ENCODE data around the gene DENND1A. TPM values are rescaled to one million over a fixed set of nuclear protein-coding genes. Genes with fewer than 3 reads are reported as not detected.
"Not testable (repeated sequence)": the region's sequence is repeated elsewhere in the genome, so short reads cannot be mapped to it uniquely, and the experiment has no call there.

Gene DENND1A, protein sequence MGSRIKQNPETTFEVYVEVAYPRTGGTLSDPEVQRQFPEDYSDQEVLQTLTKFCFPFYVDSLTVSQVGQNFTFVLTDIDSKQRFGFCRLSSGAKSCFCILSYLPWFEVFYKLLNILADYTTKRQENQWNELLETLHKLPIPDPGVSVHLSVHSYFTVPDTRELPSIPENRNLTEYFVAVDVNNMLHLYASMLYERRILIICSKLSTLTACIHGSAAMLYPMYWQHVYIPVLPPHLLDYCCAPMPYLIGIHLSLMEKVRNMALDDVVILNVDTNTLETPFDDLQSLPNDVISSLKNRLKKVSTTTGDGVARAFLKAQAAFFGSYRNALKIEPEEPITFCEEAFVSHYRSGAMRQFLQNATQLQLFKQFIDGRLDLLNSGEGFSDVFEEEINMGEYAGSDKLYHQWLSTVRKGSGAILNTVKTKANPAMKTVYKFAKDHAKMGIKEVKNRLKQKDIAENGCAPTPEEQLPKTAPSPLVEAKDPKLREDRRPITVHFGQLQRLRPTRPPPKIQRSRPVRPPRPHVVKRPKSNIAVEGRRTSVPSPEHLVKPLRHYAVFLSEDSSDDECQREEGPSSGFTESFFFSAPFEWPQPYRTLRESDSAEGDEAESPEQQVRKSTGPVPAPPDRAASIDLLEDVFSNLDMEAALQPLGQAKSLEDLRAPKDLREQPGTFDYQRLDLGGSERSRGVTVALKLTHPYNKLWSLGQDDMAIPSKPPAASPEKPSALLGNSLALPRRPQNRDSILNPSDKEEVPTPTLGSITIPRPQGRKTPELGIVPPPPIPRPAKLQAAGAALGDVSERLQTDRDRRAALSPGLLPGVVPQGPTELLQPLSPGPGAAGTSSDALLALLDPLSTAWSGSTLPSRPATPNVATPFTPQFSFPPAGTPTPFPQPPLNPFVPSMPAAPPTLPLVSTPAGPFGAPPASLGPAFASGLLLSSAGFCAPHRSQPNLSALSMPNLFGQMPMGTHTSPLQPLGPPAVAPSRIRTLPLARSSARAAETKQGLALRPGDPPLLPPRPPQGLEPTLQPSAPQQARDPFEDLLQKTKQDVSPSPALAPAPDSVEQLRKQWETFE
- total RNA-seq (10 to 100 TPM; 12.8 to 33.2 (median 14.8) TPM), polyA plus RNA-seq (10 to 100 TPM; 19.2 to 21.6 (median 19.7) TPM)

DNA sequence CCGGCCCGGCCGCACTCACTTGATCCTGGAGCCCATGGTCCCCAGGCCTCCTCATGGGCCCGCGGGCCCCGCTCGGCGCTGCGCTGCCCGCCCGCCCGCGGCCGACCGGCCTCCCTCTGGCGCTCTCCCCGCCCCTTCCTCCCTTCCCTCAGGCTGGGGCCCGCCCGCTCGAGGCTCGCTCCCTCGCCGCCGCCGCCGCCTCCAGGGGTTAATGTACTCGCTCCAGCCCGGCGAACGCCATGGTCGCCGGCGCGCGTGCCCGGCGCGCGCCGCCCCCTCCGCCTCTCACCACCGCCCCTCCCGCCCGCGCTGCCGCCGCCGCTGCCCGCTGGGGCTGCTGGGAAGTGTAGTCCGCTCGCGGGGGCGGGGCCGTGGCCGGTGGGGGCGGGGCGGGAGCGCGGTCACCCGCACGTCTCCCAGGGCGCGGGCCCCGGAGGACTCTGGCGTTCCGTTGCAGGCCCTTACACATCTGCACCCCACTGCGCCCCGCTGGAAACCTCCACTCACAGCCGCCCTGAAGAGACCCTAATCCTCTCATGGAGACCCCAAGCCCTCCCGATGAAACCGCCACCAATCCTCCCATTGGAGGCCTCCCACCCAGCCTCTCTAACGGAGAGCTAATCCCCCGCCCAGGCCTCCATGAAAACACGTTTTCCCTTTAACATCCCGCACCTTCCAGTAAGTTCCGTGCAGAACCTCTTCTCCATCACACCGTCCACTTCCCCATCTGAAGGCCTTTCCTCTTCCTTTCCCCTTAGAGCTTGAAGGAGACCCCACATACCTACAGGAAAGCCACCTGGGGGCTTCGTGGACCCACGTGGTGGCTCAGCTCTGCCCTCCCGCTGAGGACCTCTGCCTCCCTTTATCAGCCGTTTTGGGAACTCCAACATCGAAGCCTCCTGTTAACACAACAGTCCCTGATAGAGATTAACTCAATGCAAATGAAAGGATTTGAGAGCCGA, at the start of gene DENND1A:
Gene DENND1A, minus strand, starts transcription at position 257 of the 962 bp plus-strand sequence. Its CDS starts 221 bp downstream, at position 36.
- peak; percentile 94 for DNase-seq
- Histone ChIP-seq H3K27me3 (no peaks in the 10 kb centered on the region), H3K9me3 (no peaks in the 10 kb centered on the region), H3K4me1 (peaks cover 0 to 27% (median 25%) of the 10 kb centered on the region in 4 donors), H3K27ac (peak within 1 kb of the TSS; percentile 68 to 79 (median 74)), H3K4me3 (peak within 1 kb of the TSS; percentile 64 to 89 (median 80)), H3K36me3 (no peaks in the 10 kb centered on the region)
- intact Hi-C loops (cut with DNase I): no loop called here
- TF ChIP-seq EP300 (IDR thresholded peaks at IDR 0.05): no peak
- peak in 3 of 4 donors; percentile 38 to 51 (median 45) for TF ChIP-seq POLR2AphosphoS5 (IDR thresholded peaks at IDR 0.05)
- 8 to 10% methylated on average over 83 of the region's 83 CpGs for WGBS, 2 donors

DNA sequence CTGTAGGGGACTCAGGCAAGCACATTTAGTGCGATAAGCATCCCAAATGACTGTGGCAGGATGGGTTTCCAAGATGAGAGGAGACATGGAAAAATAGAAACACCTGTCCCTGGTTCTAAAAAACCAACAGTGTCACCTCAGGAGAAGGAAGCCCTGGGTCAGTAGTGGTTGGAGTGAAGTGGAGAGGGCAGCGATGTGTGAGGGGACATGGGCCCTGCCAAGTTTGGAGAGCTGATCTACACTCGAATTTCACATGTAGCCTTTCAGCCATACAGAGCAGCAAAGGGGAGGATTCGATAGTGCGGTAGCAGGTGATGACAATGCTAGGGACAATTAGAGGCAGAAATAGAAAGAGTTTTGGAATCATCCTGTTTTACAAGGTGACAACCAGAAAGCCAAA, 49.1 kb upstream of the DENND1A start:
- WGBS, 2 donors: 86 to 92% methylated on average over 4 of the region's 5 CpGs
- Histone ChIP-seq H3K27ac (no peak overlapping the region), H3K9me3 (no peaks in the 10 kb centered on the region), H3K27me3 (peaks cover 3 to 17% (median 4%) of the 10 kb centered on the region in 3 donors), H3K4me1 (no peaks in the 10 kb centered on the region), H3K36me3 (no peaks in the 10 kb centered on the region), H3K4me3 (no peak overlapping the region)
- intact Hi-C loops (cut with DNase I): no loop called here
- DNase-seq: no peak
- TF ChIP-seq POLR2AphosphoS5 (IDR thresholded peaks at IDR 0.05): no peak

DNA sequence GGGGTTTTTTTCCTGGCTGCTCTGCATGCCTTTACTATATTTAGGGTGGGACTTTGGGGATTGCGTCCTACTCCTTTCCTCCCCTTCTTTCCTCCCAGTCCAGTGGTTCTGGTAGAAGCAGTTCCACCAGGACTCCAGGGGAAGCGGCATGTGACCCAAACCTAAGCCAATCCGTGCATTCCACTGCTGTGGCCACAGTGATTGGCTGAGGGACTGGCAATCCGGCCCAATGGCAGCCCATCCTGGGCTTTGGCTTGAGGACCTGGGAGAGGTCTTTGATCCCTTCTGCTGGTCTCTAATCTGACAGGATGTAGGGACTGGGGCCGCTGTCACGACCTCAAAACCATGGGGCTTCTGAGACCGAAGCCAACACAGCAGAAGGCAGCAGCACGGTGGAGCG, 46.7 kb upstream of the DENND1A start:
- WGBS, 2 donors: 80 to 91% methylated on average over 4 of the region's 9 CpGs
- intact Hi-C loops (cut with DNase I): not testable (repeated sequence)

DNA sequence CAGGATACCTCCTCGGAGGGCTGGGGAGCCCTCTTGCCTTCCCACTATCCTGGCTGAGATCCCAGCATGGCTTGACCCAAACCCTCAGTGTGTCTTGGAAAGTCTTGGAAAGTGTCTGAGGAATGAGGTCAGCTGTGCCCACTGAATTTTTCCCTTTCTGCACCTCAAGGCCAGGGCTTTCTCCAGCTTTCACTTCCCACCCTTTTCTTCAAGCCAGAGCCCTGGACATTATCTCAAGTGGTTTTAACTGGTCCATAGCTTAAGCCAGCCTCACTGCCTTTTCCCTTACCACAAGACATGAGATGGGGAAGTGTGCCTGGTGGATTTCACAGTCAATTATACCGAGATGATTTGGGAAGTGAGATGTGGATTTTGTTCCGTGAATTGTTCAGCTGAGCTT, 45.9 kb upstream of the DENND1A start:
- Histone ChIP-seq H3K4me1 (no peaks in the 10 kb centered on the region), H3K27me3 (peaks cover 1 to 17% (median 3%) of the 10 kb centered on the region in 3 donors), H3K36me3 (no peaks in the 10 kb centered on the region), H3K27ac (no peak overlapping the region), H3K9me3 (no peaks in the 10 kb centered on the region), H3K4me3 (no peak overlapping the region)
- intact Hi-C loops (cut with DNase I): no loop called here
- WGBS, 2 donors: 73 to 81% methylated on average over 3 of the region's 3 CpGs
- no peak for DNase-seq
- TF ChIP-seq POLR2AphosphoS5 (IDR thresholded peaks at IDR 0.05): no peak
- TF ChIP-seq EP300 (IDR thresholded peaks at IDR 0.05): no peak
- TF ChIP-seq POLR2A (IDR thresholded peaks at IDR 0.05): no peak
- TF ChIP-seq, protein P1, sequence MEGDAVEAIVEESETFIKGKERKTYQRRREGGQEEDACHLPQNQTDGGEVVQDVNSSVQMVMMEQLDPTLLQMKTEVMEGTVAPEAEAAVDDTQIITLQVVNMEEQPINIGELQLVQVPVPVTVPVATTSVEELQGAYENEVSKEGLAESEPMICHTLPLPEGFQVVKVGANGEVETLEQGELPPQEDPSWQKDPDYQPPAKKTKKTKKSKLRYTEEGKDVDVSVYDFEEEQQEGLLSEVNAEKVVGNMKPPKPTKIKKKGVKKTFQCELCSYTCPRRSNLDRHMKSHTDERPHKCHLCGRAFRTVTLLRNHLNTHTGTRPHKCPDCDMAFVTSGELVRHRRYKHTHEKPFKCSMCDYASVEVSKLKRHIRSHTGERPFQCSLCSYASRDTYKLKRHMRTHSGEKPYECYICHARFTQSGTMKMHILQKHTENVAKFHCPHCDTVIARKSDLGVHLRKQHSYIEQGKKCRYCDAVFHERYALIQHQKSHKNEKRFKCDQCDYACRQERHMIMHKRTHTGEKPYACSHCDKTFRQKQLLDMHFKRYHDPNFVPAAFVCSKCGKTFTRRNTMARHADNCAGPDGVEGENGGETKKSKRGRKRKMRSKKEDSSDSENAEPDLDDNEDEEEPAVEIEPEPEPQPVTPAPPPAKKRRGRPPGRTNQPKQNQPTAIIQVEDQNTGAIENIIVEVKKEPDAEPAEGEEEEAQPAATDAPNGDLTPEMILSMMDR (IDR thresholded peaks at IDR 0.05): no peak

More for the DNA sequence above, 46.7 kb upstream of the DENND1A start:
- not testable (repeated sequence) for H3K4me3 ChIP-seq, H3K36me3 ChIP-seq, DNase-seq, H3K9me3 ChIP-seq, H3K4me1 ChIP-seq, H3K27ac ChIP-seq
- peaks cover 3 to 17% (median 4%) of the 10 kb centered on the region in 3 donors for H3K27me3 ChIP-seq

DNA sequence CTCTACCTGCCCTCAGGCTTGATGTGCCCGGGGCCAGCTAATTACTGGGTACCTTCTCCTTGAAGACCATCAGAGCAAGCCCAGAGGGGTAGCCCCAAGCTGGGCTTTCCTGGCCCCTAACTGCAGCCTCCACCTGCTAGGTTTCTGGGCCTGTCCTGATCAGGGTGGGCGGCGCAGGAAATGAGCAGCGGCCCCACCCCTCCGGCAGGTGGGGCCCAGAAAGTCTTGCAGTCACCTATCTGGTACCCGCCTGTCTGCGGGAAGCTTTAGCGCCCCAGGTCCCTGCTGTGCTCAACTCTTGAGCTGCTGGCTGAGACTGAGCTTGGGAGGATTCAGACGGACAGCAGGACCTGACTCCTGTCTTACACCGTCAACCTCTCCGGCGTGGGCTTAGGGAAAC, 44.5 kb upstream of the DENND1A start:
- Histone ChIP-seq H3K9me3 (no peaks in the 10 kb centered on the region), H3K4me1 (no peaks in the 10 kb centered on the region), H3K4me3 (no peak overlapping the region), H3K27ac (no peak overlapping the region), H3K36me3 (no peaks in the 10 kb centered on the region), H3K27me3 (peaks cover 0 to 15% (median 13%) of the 10 kb centered on the region in 3 donors)
- 74 to 78% methylated on average over 12 of the region's 12 CpGs for WGBS, 2 donors
- TF ChIP-seq, protein P1 (IDR thresholded peaks at IDR 0.05): no peak
- TF ChIP-seq EP300 (IDR thresholded peaks at IDR 0.05) (no peak), POLR2A (IDR thresholded peaks at IDR 0.05) (no peak), POLR2AphosphoS5 (IDR thresholded peaks at IDR 0.05) (no peak)
- DNase-seq: no peak
- intact Hi-C loops (cut with DNase I): no loop called here
